ENCODE results near the gene TOLLIP.
A peak's percentile ranks its signal among the peaks of the same experiment; 100 is the strongest.

Gene TOLLIP

DNA sequence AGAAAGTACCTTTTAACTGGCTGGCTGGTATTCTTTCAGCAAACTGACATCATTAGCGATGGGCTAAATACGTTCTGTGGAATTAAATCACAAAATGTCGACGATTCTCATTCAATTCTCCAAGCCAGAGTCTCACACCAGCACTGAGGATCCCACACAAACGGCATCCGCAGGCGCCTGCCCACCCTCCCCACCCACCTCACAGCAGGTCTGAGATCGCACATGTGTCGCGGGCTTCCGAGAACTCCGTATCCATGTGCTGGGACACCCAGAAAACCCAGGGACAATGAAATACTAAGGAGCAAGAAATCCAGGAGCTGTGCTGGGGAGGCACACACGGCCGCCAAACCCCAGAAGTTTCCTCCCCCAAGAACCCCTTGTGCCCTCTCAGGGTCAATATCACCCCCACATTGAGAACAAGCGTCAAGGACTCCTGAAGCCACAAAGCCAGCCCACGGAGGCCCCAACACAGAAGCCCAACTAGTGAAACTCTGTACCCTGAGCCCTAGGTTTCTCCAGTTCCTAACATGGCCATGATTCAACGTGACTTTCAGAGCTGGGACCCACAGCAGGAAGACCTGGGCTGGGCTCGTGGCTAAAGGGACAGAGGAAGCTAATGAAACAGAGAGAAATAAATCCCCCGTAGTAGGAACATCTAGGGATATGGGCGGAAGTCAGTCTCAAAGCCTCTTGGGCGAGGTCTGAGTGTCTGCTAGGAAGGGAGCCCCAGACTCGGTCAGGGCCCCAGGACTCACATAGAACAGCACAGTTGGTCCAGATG lies 8.0 kb downstream of the TOLLIP start:
- peak; percentile 19 for DNase-seq (ENCODE audit: low read depth)
- no peak overlapping the region for H3K4me3 ChIP-seq (ENCODE audit: low read depth, low read length)
- TF ChIP-seq CTCF (IDR thresholded peaks at IDR 0.05; ENCODE audit: low read depth, low read length) = no peak

- TF ChIP-seq POLR2A (IDR thresholded peaks at IDR 0.05; ENCODE audit: extremely low read depth, insufficient read length) = no peak
- no peak for TF ChIP-seq CTCF (IDR thresholded peaks at IDR 0.05; ENCODE audit: low read depth, low read length)
- TF ChIP-seq, protein P1, sequence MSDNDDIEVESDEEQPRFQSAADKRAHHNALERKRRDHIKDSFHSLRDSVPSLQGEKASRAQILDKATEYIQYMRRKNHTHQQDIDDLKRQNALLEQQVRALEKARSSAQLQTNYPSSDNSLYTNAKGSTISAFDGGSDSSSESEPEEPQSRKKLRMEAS (IDR thresholded peaks at IDR 0.05; ENCODE audit: low read depth, low read length) = no peak
- no peak for TF ChIP-seq MYC (IDR thresholded peaks at IDR 0.05; ENCODE audit: low read depth, low read length)
- DNase-seq (ENCODE audit: low read depth) = no peak
- no peak overlapping the region for H3K4me3 ChIP-seq (ENCODE audit: low read depth, low read length)
Measured at GRCh38 chr11:1300569-1301187, 8.8 kb downstream of the TOLLIP start.

- TF ChIP-seq CTCF (IDR thresholded peaks at IDR 0.05; ENCODE audit: low read depth, low read length) = no peak
- TF ChIP-seq, protein P1 (IDR thresholded peaks at IDR 0.05; ENCODE audit: low read depth, low read length) = no peak
- TF ChIP-seq POLR2A (IDR thresholded peaks at IDR 0.05; ENCODE audit: extremely low read depth, insufficient read length) = no peak
- H3K4me3 ChIP-seq (ENCODE audit: low read depth, low read length) = no peak overlapping the region
- no peak for DNase-seq (ENCODE audit: low read depth)
Measured at GRCh38 chr11:1300121-1300520, 9.3 kb downstream of the TOLLIP start.

DNA sequence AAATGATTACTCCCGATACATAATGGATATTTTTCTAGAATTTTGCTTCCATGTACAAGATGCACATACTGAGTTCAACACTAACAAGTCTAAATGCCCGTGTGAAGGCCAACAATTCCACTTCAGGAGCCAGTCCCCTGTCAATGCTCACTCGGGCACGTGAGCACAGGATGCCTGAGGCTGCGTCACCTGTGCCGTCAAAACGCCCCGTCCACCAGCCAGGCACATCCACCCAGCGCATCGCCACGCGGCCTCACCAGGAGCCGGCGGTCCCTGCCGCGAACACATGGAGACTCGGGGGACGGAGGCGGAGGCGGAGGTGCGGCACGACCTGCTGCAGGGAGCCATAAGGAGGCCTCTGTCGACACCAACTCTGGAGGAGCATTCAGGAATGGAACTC lies 9.8 kb downstream of the TOLLIP start:
- no peak for DNase-seq (ENCODE audit: low read depth)
- H3K4me3 ChIP-seq (ENCODE audit: low read depth, low read length) = no peak overlapping the region
- TF ChIP-seq, protein P1 (IDR thresholded peaks at IDR 0.05; ENCODE audit: low read depth, low read length) = no peak
- TF ChIP-seq CTCF (IDR thresholded peaks at IDR 0.05; ENCODE audit: low read depth, low read length) = no peak
- TF ChIP-seq MYC (IDR thresholded peaks at IDR 0.05; ENCODE audit: low read depth, low read length) = no peak
- no peak for TF ChIP-seq POLR2A (IDR thresholded peaks at IDR 0.05; ENCODE audit: extremely low read depth, insufficient read length)

- TF ChIP-seq POLR2A (IDR thresholded peaks at IDR 0.05; ENCODE audit: extremely low read depth, insufficient read length) (no peak), MYC (IDR thresholded peaks at IDR 0.05; ENCODE audit: low read depth, low read length) (no peak), CTCF (IDR thresholded peaks at IDR 0.05; ENCODE audit: low read depth, low read length) (no peak)
- TF ChIP-seq, protein P1 (IDR thresholded peaks at IDR 0.05; ENCODE audit: low read depth, low read length) = peak; percentile 71
- H3K4me3 ChIP-seq (ENCODE audit: low read depth, low read length) = no peak overlapping the region
- peak; percentile 92 for DNase-seq (ENCODE audit: low read depth)
Measured at GRCh38 chr11:1298695-1299492, 10.5 kb downstream of the TOLLIP start.
